GM23248 (cell line): ENCODE results near the gene KHDC4. TPM values are rescaled to one million over a fixed set of nuclear protein-coding genes. Genes with fewer than 3 reads are reported as not detected.
A peak's percentile ranks its signal among the peaks of the same experiment; 100 is the strongest.

Source experiments
- DNase-seq: peaks from one replicate; pipeline ENCODE4 v3.0.0-alpha.2; 2015
- H2AFZ ChIP-seq: fragments of 200-600 bp; sonication (generic); 2 replicates; pipeline ENCODE4 v1.6.1; 2016; ENCODE audit warnings: antibody characterized with exemption
- H3F3A ChIP-seq: fragments of 200-600 bp; sonication (generic); 2 replicates; pipeline ENCODE4 v1.6.1; 2016; ENCODE audit warnings: mild to moderate bottlenecking, antibody characterized with exemption, mixed run types; ENCODE audit not compliant: insufficient read depth
- H3K27ac ChIP-seq: fragments of 200-600 bp; sonication (generic); 2 replicates; pipeline ENCODE4 v1.5.1; 2016; ENCODE audit warnings: mild to moderate bottlenecking
- H3K27me3 ChIP-seq: fragments of 200-600 bp; sonication (generic); replicated peaks from 2 replicates; pipeline ENCODE4 v1.6.1; 2016; ENCODE audit warnings: mild to moderate bottlenecking; ENCODE audit not compliant: insufficient read depth
- H3K36me3 ChIP-seq: fragments of 200-600 bp; sonication (generic); 2 replicates; pipeline ENCODE4 v1.6.1; 2016; ENCODE audit warnings: low read depth, mild to moderate bottlenecking
- H3K4me1 ChIP-seq: fragments of 200-600 bp; sonication (generic); 2 replicates; pipeline ENCODE4 v1.6.1; 2016; ENCODE audit warnings: mild to moderate bottlenecking; ENCODE audit not compliant: insufficient read depth
- H3K4me2 ChIP-seq: fragments of 200-600 bp; sonication (generic); one replicate; pipeline ENCODE4 v1.6.1; 2016; ENCODE audit warnings: mild to moderate bottlenecking; ENCODE audit not compliant: unreplicated experiment
- H3K4me3 ChIP-seq: fragments of 200-600 bp; sonication (generic); 2 replicates; pipeline ENCODE4 v1.5.1; 2016; ENCODE audit warnings: mild to moderate bottlenecking
- H3K79me2 ChIP-seq: fragments of 200-600 bp; sonication (generic); 2 replicates; pipeline ENCODE4 v1.6.1; 2016; ENCODE audit warnings: mild to moderate bottlenecking; ENCODE audit not compliant: insufficient read depth
- H3K9ac ChIP-seq: fragments of 200-600 bp; sonication (generic); 2 replicates; pipeline ENCODE4 v1.6.1; 2016; ENCODE audit warnings: mild to moderate bottlenecking
- H3K9me2 ChIP-seq: fragments of 200-600 bp; sonication (generic); 2 replicates; pipeline ENCODE4 v1.6.1; 2016; ENCODE audit warnings: mixed run types, mild to moderate bottlenecking, moderate library complexity; ENCODE audit not compliant: insufficient read depth
- H3K9me3 ChIP-seq: fragments of 200-600 bp; sonication (generic); one replicate; pipeline ENCODE4 v1.6.1; 2017; ENCODE audit warnings: low read depth
- H4K20me1 ChIP-seq: fragments of 200-600 bp; sonication (generic); 2 replicates; pipeline ENCODE4 v1.6.0; 2016; ENCODE audit not compliant: insufficient read depth
- EZH2 ChIP-seq: fragments of 200-600 bp; sonication (generic); IDR thresholded peaks from 2 replicates; pipeline ENCODE4 v1.6.1; 2018; ENCODE audit warnings: antibody characterized with exemption, mild to moderate bottlenecking; ENCODE audit not compliant: insufficient read depth, poor library complexity, severe bottlenecking
- EZH2phosphoT487 ChIP-seq: fragments of 200-600 bp; sonication (generic); IDR thresholded peaks from 2 replicates; pipeline ENCODE4 v1.6.1; 2018; ENCODE audit warnings: antibody characterized with exemption, moderate library complexity, mild to moderate bottlenecking, low read depth; ENCODE audit not compliant: insufficient read depth
- WGBS, 2 experiments: methylation state at CpG; one replicate each; pipeline ENCODE4 v1.1.6; 2015 to 2017; ENCODE audit warnings: low lambda C conversion rate in 2 of 2, low coverage in 1 of 2; ENCODE audit errors: missing lambda C conversion rate in 2 of 2; 5-methylcytosine and 5-hydroxymethylcytosine counted together
- in situ Hi-C: fragments of 300-500 bp; cut with MboI; formaldehyde crosslinking; loops from 2 replicates; pipeline ENCODE4 v1.15.0; 2020
- polyA plus RNA-seq: library from polyadenylated mRNA; unstranded; fragments of >200 nt; fragmentation: Nextera tagmentation; extraction: Ambion mirVana; gene quantifications from 2 replicates; pipeline ENCODE4 v1.2.1, GENCODE V29; 2016
- total RNA-seq: library from RNA; depleted of rRNA; stranded (reverse); fragments of >200 nt; shearing (Covaris generic); gene quantifications from 2 replicates; pipeline ENCODE4 v1.2.3, GENCODE V29; 2014

The KHDC4 gene
- total and polyA plus RNA-seq, 2 experiments from 2014 or later, result 24.2 to 27.8 TPM

DNA sequence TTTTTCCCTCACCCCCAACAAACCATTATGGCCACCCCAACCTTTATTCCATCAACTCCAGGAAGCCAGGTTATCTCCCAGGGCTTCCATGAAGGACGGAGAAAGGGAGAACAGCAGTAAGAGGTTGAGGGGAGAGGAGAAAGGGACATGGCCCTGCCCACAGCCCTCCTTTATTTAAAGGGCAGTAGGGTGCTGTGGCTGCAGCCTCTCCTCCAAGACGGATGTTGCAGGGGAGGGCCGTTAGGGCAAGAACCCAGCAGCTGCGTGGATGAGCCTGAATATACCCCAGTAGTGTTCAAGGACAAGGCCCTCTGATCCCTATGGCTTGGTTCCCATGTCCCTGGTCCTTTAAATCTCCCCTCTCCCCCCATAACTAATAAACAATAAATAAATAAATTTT is 13.1 kb upstream of the KHDC4 start:
- H3K4me1 ChIP-seq, result no peaks in the 10 kb centered on the region
- H3K27ac ChIP-seq, result no peak overlapping the region
- no peaks in the 10 kb centered on the region for H3K9me2 ChIP-seq
- no peak for DNase-seq
- 83 to 93% methylated on average over 4 of the region's 4 CpGs for WGBS, 2 experiments
- H4K20me1 ChIP-seq, result no peaks in the 10 kb centered on the region
- no peak overlapping the region for H3K9ac ChIP-seq
- peaks cover 12% of the 10 kb centered on the region for H3K79me2 ChIP-seq
- TF ChIP-seq EZH2 (no peak), EZH2phosphoT487 (no peak)
- no peaks in the 10 kb centered on the region for H3K9me3 ChIP-seq
- peaks cover 58% of the 10 kb centered on the region for H3K36me3 ChIP-seq
- no peaks in the 10 kb centered on the region for H3K27me3 ChIP-seq
- no peak overlapping the region for H2AFZ ChIP-seq
- no peak overlapping the region for H3K4me2 ChIP-seq
- peaks cover 56% of the 10 kb centered on the region for H3F3A ChIP-seq
- no peak overlapping the region for H3K4me3 ChIP-seq
- in situ Hi-C loops, result no loop called here

DNA sequence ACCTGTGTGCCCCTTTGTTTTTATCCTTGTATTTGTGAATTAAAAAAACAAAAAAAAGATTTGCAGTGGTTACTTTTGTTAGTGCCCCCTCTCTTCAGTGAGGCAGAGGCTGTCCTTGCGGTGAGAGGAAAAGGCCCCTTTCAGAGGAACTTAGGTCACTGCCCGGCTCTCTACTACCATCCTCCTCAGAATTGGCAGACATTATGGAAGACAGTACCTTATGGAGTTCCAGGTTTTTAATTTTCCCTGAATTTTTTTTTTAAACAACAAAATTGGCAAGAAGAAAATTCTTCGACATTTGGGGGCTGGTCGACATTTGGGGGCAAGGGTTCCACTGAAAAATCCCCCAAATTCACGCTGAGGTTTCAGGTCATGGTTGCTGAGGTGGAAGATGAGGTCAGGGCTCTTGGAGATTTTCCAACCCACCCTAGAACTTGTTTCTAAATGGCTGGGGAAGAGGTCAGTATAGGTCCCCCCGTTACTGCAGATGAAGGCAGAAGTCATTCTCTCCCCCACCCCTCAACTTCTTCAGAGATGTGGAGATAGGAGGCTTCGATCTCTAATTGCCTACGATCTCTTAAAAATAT is 12.5 kb upstream of the KHDC4 start:
- Histone ChIP-seq H2AFZ (no peak overlapping the region), H3K4me2 (no peak overlapping the region), H3F3A (peaks cover 55% of the 10 kb centered on the region), H4K20me1 (no peaks in the 10 kb centered on the region), H3K27ac (no peak overlapping the region), H3K79me2 (peaks cover 9% of the 10 kb centered on the region), H3K9me2 (no peaks in the 10 kb centered on the region), H3K9ac (no peak overlapping the region), H3K27me3 (no peaks in the 10 kb centered on the region), H3K4me3 (no peak overlapping the region), H3K4me1 (no peaks in the 10 kb centered on the region), H3K36me3 (peaks cover 52% of the 10 kb centered on the region), H3K9me3 (no peaks in the 10 kb centered on the region)
- TF ChIP-seq EZH2phosphoT487 (no peak), EZH2 (no peak)
- DNase-seq, result no peak
- 87 to 89% methylated on average over 8 of the region's 8 CpGs for WGBS, 2 experiments
- in situ Hi-C loops, result no loop called here

DNA sequence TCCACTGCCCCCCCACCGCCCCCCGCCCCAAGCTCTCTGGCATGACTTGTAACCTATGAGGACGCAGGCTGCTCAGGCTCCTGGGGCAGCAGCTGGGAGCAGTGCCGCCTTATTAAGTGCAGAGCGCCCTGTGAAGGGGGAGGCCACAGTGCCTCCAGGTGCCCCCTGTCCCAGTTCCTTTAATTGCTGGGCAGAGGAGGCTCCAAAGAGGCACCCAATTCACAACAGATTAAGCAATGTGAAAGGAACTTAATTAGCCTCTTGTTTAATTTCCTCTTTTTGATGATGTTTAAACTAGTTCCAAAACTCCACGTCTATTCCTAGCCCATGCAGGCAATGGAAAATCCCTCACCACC is 10.2 kb upstream of the KHDC4 start:
- TF ChIP-seq EZH2phosphoT487, result no peak
- no peak for TF ChIP-seq EZH2
- H3K9me2 ChIP-seq, result no peaks in the 10 kb centered on the region
- no peaks in the 10 kb centered on the region for H4K20me1 ChIP-seq
- WGBS, 2 experiments, result 45 to 59% methylated on average over 6 of the region's 6 CpGs
- no peak overlapping the region for H2AFZ ChIP-seq
- H3K9ac ChIP-seq, result no peak overlapping the region
- H3K4me3 ChIP-seq, result no peak overlapping the region
- no peaks in the 10 kb centered on the region; the same call in 1 of the 2 replicates for H3K79me2 ChIP-seq
- peaks cover 36% of the 10 kb centered on the region for H3K36me3 ChIP-seq
- H3K4me1 ChIP-seq, result peaks cover 11% of the 10 kb centered on the region
- H3K9me3 ChIP-seq, result no peaks in the 10 kb centered on the region
- H3K4me2 ChIP-seq, result no peak overlapping the region
- DNase-seq, result no peak
- H3K27me3 ChIP-seq, result no peaks in the 10 kb centered on the region
- in situ Hi-C loops, result no loop called here
- H3F3A ChIP-seq, result peaks cover 50% of the 10 kb centered on the region
- no peak overlapping the region for H3K27ac ChIP-seq

DNA sequence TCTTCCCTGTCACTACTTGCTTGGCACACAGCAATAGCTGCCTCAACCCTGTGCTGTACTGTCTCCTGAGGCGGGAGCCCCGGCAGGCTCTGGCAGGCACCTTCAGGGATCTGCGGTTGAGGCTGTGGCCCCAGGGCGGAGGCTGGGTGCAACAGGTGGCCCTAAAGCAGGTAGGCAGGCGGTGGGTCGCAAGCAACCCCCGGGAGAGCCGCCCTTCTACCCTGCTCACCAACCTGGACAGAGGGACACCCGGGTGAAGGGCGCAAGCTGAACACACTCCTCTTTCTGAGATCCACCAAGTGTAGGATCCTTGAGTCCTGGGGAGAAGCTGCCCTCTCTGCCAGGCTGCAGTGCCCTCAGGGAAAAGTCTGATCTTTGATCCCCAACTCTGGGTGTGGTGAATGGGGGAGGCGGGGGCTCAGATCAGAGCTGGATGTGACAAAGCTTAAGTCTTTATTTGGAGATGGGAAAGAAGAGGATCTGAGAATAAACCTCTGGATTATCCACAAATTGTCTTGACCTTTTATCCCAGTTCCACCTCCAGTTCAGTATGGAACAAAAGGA is 8.4 kb upstream of the KHDC4 start:
- H3K27me3 ChIP-seq, result no peaks in the 10 kb centered on the region
- 0 out of 2 replicates have a peak overlapping the region, but pooled peaks have one; percentile 20 for H3K27ac ChIP-seq
- peak; percentile 23 for DNase-seq
- WGBS, 2 experiments, result 62 to 73% methylated on average over 9 to 11 of the region's 11 CpGs
- H3K4me2 ChIP-seq, result no peak overlapping the region
- H2AFZ ChIP-seq, result no peak overlapping the region
- no peaks in the 10 kb centered on the region for H3K79me2 ChIP-seq
- H3F3A ChIP-seq, result peaks cover 40% of the 10 kb centered on the region
- peaks cover 20% of the 10 kb centered on the region for H3K36me3 ChIP-seq
- H4K20me1 ChIP-seq, result no peaks in the 10 kb centered on the region
- no peak overlapping the region for H3K9ac ChIP-seq
- TF ChIP-seq EZH2phosphoT487, result no peak
- TF ChIP-seq EZH2, result no peak
- H3K9me2 ChIP-seq, result no peaks in the 10 kb centered on the region
- in situ Hi-C loops, result no loop called here
- H3K4me3 ChIP-seq, result no peak overlapping the region
- peaks cover 11% of the 10 kb centered on the region for H3K4me1 ChIP-seq
- no peaks in the 10 kb centered on the region for H3K9me3 ChIP-seq
